ENCODE data around the gene DIAPH2. TPM values are rescaled to one million over a fixed set of nuclear protein-coding genes. Genes with fewer than 3 reads are reported as not detected.

The DIAPH2 gene
- total and polyA plus RNA-seq, 9 of the 15 experiments (the other 6 are each of a cell fraction or from before 2014, with no cell fraction given) = 0.01 to 0.18 (median 0.07) TPM; not detected in 1

DNA sequence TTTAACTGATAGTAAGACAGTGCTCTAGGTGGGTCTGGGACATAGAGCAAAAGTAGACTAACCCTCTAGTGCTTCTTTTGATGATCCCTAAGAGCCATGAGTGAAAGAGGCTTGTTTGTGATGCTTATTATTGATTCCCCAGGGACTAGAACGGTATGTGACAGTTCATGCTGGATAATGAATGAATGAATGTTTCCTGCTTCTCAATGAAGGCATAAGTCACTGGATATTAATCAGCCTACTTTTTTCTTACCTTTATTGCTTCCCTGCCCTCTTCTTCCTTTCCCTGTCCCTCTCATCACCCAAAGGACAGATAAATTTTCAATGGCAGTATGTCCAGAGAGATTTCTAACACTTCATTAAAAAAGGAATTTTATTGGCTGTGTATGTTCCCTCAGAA lies 685.3 kb downstream of the DIAPH2 start:
- no peak for ATAC-seq
- no peaks in the 10 kb centered on the region for H3K9me3 ChIP-seq (replicated peaks; ENCODE audit: control insufficient read depth, insufficient read depth, low read depth, low read length)
- TF ChIP-seq MAZ (CRISPR knock-in tag; conservative IDR thresholded peaks at IDR 0.05 in 1 of 2, IDR thresholded peaks at IDR 0.05 in 1 of 2) (no peak), ZNF407 (IDR thresholded peaks at IDR 0.05; ENCODE audit: low read depth) (no peak), NR4A1 (CRISPR knock-in tag; IDR thresholded peaks at IDR 0.05) (no peak), NR4A1 (tag; IDR thresholded peaks at IDR 0.05) (no peak), ZBTB11 (CRISPR knock-in tag; IDR thresholded peaks at IDR 0.05) (no peak), STAG1 (CRISPR knock-in tag; IDR thresholded peaks at IDR 0.05; ENCODE audit: borderline replicate concordance) (no peak), ESRRA (IDR thresholded peaks at IDR 0.05; ENCODE audit: borderline replicate concordance, low read depth) (no peak), PHB (CRISPR knock-in tag; IDR thresholded peaks at IDR 0.05) (no peak), ZNF644 (tag; IDR thresholded peaks at IDR 0.05; ENCODE audit: low read depth) (no peak), SMARCA4 (IDR thresholded peaks at IDR 0.05) (no peak), LARP7 (IDR thresholded peaks at IDR 0.05) (no peak), ZKSCAN3 (CRISPR knock-in tag; IDR thresholded peaks at IDR 0.05) (no peak), ETV1 (tag; conservative IDR thresholded peaks at IDR 0.05; ENCODE audit: low read depth) (no peak)
- H3K27me3 ChIP-seq (ENCODE audit: control insufficient read depth in 2 of 2, insufficient read depth in 2 of 2, low read length in 2 of 2) = no peaks in the 10 kb centered on the region
- no peak overlapping the region for H3K9ac ChIP-seq (ENCODE audit: insufficient read depth in 1 of 2, low read depth in 2 of 2, low read length in 2 of 2)
- DNase-seq (ENCODE audit: extremely low read depth in 1 of 4, low spot score in 3 of 4) = no peak
- H4K20me1 ChIP-seq (replicated peaks; ENCODE audit: control insufficient read depth, insufficient read depth, low read length) = no peaks in the 10 kb centered on the region
- FAIRE-seq = no peak
- no peak overlapping the region for H3K4me2 ChIP-seq (ENCODE audit: insufficient read depth, low read length)
- no peak overlapping the region for H3K4me3 ChIP-seq
- no peaks in the 10 kb centered on the region for H3K79me2 ChIP-seq (ENCODE audit: control insufficient read depth, insufficient read depth, low read length)
- no peaks in the 10 kb centered on the region for H3K4me1 ChIP-seq (replicated peaks in 1 of 2; ENCODE audit: control insufficient read depth in 2 of 2, insufficient read depth in 2 of 2, low read length in 2 of 2)
- ChIA-PET POLR2A (no interaction called here), CTCF (ENCODE audit: low intra/inter-chr PET ratio) (no interaction called here)
- no peak overlapping the region for H3K27ac ChIP-seq (ENCODE audit: extremely low read depth, low read depth, low read length)
- H3K36me3 ChIP-seq (ENCODE audit: control insufficient read depth, insufficient read depth, low read length) = no peaks in the 10 kb centered on the region
- intact Hi-C loops (cut with micrococcal nuclease) (no loop called here), in situ Hi-C loops (cut with MboI) (no loop called here)
- H3K9me1 ChIP-seq (ENCODE audit: control insufficient read depth, insufficient read depth, low read length) = no peaks in the 10 kb centered on the region
- no peak overlapping the region for H2AFZ ChIP-seq (ENCODE audit: low read depth, low read length)
- no TSS peak for BruUV-seq (replicated peaks)
- WGBS (ENCODE audit: insufficient coverage, low coverage, missing lambda C conversion rate) = 0% methylated on average over 1 of the region's 1 CpG
